Loucy (cell line): Measurements from ENCODE around the gene CYP4F22.

Experiments used
- EZH2phosphoT487 ChIP-seq: fragments of 200-600 bp; IDR thresholded peaks from 2 replicates; pipeline ENCODE4 v1.6.1; 2018; ENCODE audit warnings: antibody characterized with exemption, mild to moderate bottlenecking, moderate library complexity, borderline replicate concordance
- TF ChIP-seq, protein P1 (sequence below): fragments of 200-600 bp; sonication (generic); conservative IDR thresholded peaks from 2 replicates; pipeline ENCODE4 v1.5.1; 2014; ENCODE audit warnings: mild to moderate bottlenecking, antibody characterized with exemption, low read length

DNA sequence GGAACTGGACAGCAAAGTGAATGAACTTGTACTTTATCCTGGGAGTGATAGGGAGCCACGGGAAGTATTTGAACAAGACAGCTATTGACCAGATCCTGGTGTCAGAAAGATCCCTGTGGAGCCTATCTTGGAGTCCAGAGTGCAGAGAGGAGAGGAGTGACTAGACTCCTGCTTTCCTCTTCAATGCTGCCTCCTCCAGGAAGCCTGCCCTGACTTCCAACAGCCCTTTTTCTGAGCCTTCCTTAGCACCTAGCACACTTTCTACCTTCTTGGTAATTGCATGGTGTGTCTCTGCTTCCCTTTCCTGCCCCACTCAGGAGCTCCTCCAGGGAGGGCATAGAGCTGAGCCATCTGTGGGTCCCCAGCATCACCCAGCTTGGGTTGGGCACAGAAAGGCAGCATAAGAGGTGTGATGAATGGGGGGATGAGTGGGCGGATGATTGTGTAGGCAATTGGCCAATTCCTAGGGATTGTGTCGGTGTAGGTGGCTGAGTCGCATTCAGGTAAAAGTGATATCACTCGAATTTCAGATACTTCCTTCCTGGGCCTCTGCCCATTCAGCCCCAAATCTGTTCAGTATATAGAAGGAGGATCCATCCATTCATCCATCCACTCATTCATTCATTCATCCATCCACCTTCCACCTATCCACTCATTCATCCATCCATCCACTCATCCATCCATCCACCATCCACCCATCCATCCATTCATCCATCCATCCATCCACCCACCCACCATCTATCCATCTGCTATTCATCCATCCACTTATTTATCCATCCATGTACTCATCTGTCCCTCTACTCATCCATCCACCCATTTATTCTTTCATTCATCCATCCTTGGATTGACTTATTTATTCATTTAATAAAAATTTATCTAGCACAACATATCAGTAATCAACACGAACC lies 26.9 kb downstream of the CYP4F22 start:
- TF ChIP-seq, protein P1, sequence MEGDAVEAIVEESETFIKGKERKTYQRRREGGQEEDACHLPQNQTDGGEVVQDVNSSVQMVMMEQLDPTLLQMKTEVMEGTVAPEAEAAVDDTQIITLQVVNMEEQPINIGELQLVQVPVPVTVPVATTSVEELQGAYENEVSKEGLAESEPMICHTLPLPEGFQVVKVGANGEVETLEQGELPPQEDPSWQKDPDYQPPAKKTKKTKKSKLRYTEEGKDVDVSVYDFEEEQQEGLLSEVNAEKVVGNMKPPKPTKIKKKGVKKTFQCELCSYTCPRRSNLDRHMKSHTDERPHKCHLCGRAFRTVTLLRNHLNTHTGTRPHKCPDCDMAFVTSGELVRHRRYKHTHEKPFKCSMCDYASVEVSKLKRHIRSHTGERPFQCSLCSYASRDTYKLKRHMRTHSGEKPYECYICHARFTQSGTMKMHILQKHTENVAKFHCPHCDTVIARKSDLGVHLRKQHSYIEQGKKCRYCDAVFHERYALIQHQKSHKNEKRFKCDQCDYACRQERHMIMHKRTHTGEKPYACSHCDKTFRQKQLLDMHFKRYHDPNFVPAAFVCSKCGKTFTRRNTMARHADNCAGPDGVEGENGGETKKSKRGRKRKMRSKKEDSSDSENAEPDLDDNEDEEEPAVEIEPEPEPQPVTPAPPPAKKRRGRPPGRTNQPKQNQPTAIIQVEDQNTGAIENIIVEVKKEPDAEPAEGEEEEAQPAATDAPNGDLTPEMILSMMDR = no peak
- no peak for TF ChIP-seq EZH2phosphoT487
